Calu3 (cell line): Measurements from ENCODE around the gene MRGPRE. TPM values are rescaled to one million over a fixed set of nuclear protein-coding genes. Genes with fewer than 3 reads are reported as not detected.

ENCODE experiments used
- BruUV-seq: library from RNA; stranded (reverse); fragments of 400-500 nt; replicated peaks from 2 replicates; lab custom pipeline; 2021; lab: Mats Ljungman, UMichigan
- CTCF ChIA-PET: fragments of 300-600 bp; sonication (Branson Sonifier 250); formaldehyde crosslinking; loops from one replicate; lab custom pipeline; 2022; ENCODE audit warnings: antibody characterized with exemption; lab: Charles Lee
- DNase-seq: peaks from one replicate; pipeline ENCODE4 v3.0.0; 2022
- H3K27ac Mint-ChIP-seq: one replicate; pipeline ENCODE4 v1.8.0; 2022; ENCODE audit warnings: mixed read lengths; ENCODE audit not compliant: unreplicated experiment
- H3K27me3 Mint-ChIP-seq: one replicate; pipeline ENCODE4 v1.8.0; 2022; ENCODE audit warnings: mixed read lengths; ENCODE audit not compliant: unreplicated experiment
- H3K36me3 Mint-ChIP-seq: one replicate; pipeline ENCODE4 v1.8.0; 2022; ENCODE audit warnings: mild to moderate bottlenecking, moderate library complexity, mixed read lengths; ENCODE audit not compliant: insufficient read depth, unreplicated experiment
- H3K4me1 Mint-ChIP-seq: one replicate; pipeline ENCODE4 v1.8.0; 2022; ENCODE audit warnings: mild to moderate bottlenecking, low read depth, mixed read lengths; ENCODE audit not compliant: unreplicated experiment
- H3K4me3 Mint-ChIP-seq: one replicate; pipeline ENCODE4 v1.8.0; 2022; ENCODE audit warnings: mild to moderate bottlenecking, low read depth, moderate library complexity, mixed read lengths; ENCODE audit not compliant: unreplicated experiment
- H3K9me3 Mint-ChIP-seq: one replicate; pipeline ENCODE4 v1.8.0; 2022; ENCODE audit warnings: low read depth, mixed read lengths; ENCODE audit not compliant: unreplicated experiment
- intact Hi-C: fragments of 100-400 bp; cut with micrococcal nuclease; formaldehyde crosslinking; loops from one replicate; pipeline ENCODE4 v1.10.0; 2022; ENCODE audit not compliant: unreplicated experiment
- total RNA-seq: library from RNA; stranded (reverse); gene quantifications from 2 replicates; pipeline ENCODE4 v1.2.3, GENCODE V29; 2022
- TF ChIP-seq, protein P1 (sequence below): fragments of 200-600 bp; IDR thresholded peaks from one replicate; pipeline ENCODE4 v1.8.0; 2022; ENCODE audit warnings: antibody characterized with exemption; ENCODE audit not compliant: unreplicated experiment

MRGPRE gene
- total RNA-seq, 1 experiment from 2014 or later = not detected

DNA sequence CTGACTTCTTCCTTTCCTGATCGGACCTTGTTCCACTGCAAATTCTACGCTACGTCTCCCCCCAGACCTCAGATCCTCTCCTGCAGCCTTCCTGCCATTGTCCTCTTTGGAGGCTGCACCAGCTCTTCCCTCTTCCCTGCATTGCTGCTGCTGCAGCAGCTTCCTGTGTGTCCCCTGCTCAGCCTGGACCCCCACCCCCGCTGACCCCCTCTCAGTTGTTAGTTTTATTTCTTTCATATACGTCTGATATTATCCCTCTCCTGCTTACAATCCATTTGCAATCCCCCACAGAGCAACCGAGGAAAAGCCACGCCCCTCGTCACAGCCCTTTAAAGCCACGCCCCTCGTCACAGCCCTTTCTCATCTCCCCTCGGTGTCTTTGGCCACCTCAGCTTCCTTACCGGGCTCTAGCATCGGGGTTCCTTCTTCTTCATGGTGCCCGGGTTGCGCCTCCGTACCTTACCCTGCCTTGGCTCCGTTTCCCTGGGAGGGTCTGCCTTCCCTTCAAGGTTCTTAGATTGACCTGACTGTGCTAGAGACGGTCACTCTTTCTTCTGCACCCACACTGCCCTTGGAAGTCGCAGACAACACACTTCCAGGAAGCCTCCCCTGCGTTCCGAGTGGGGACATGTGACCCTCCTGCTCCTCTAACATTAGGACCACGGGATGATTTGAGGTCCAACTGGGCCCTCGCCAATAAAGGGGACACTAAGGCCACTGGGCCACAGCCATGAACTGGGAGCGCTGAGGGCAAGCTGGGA is 18.4 kb downstream of the MRGPRE start:
- intact Hi-C loops = no loop called here
- no peak overlapping the region for H3K27ac Mint-ChIP-seq
- no TSS peak for BruUV-seq
- H3K9me3 Mint-ChIP-seq = no peaks in the 10 kb centered on the region
- CTCF ChIA-PET = no interaction called here
- H3K36me3 Mint-ChIP-seq = peaks cover 7% of the 10 kb centered on the region
- no peak for DNase-seq
- TF ChIP-seq, protein P1, sequence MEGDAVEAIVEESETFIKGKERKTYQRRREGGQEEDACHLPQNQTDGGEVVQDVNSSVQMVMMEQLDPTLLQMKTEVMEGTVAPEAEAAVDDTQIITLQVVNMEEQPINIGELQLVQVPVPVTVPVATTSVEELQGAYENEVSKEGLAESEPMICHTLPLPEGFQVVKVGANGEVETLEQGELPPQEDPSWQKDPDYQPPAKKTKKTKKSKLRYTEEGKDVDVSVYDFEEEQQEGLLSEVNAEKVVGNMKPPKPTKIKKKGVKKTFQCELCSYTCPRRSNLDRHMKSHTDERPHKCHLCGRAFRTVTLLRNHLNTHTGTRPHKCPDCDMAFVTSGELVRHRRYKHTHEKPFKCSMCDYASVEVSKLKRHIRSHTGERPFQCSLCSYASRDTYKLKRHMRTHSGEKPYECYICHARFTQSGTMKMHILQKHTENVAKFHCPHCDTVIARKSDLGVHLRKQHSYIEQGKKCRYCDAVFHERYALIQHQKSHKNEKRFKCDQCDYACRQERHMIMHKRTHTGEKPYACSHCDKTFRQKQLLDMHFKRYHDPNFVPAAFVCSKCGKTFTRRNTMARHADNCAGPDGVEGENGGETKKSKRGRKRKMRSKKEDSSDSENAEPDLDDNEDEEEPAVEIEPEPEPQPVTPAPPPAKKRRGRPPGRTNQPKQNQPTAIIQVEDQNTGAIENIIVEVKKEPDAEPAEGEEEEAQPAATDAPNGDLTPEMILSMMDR = no peak
- H3K4me1 Mint-ChIP-seq = peaks cover 8% of the 10 kb centered on the region
- peaks cover 85% of the 10 kb centered on the region for H3K27me3 Mint-ChIP-seq
- H3K4me3 Mint-ChIP-seq = no peak overlapping the region

DNA sequence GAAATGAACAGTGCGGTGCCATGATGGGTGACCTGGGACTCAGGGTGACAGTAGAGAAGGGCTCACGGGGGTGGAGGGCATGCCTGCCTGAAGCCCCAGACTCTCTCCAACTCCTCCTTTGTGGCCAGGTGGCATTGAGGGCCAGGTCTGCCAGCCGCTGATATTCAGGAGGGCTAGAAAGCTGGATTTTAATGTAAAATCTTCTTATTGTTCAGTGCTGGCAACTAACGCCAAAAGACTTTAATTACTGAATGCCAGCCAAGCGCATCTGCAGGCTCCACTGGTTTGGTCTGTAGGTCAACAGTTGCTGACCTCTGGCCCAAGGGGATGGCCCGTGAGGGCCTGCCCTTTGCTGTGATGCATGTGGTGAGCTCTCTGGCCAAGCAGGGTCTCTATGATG is 23.9 kb downstream of the MRGPRE start:
- no peak overlapping the region for H3K4me3 Mint-ChIP-seq
- no peaks in the 10 kb centered on the region for H3K9me3 Mint-ChIP-seq
- CTCF ChIA-PET = no interaction called here
- H3K27me3 Mint-ChIP-seq = peaks cover 34% of the 10 kb centered on the region
- BruUV-seq = no TSS peak
- intact Hi-C loops = no loop called here
- TF ChIP-seq, protein P1 = no peak
- no peaks in the 10 kb centered on the region for H3K36me3 Mint-ChIP-seq
- H3K27ac Mint-ChIP-seq = no peak overlapping the region
- no peak for DNase-seq
- H3K4me1 Mint-ChIP-seq = no peaks in the 10 kb centered on the region

DNA sequence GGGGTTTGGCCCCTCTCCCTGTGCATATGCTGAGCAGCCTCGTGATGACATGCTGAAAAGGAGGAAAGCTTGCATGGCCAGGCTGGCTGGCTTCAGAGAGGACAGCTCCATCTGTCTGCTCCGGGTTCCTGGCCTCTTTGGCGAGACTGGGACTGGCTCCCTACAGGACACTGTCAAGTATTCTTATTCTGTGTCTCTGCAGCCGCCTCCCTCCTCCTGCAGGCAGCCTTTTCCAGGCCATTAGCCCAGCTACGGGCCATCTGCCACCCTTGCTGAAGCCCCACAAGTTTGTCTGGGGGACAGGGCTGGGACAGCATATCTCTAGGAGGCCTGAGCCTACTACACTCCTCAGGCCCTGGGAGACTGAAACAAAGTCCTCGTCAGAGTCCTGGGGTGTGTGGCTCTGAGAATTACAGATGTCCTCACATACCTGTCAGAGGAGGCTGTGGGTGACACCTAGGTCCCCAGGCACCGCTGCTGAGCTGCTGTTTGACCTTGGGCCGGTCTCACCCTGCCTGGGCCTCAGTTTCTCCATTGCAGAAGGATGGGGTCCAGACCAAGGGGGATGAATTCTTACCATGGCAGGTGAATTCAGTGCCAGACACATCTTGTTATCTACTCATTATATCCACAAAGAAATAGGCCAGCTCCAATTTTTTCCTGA is 24.6 kb downstream of the MRGPRE start:
- TF ChIP-seq, protein P1 = no peak

DNA sequence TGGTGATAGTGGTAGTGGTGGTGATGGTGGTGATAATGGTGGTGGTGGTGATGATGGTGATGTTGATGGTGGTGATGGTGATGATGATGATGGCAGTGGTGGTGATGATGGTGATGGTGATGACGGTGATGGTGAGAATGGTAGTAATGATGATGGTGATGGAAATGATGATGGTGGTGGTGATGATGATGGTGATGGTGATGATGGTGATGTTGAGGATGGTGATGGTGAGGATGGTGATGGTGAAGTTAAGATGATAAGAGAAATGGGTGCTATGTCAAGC is 25.4 kb downstream of the MRGPRE start:
- DNase-seq = no peak
- BruUV-seq = no TSS peak
- TF ChIP-seq, protein P1 = no peak
- peaks cover 35% of the 10 kb centered on the region for H3K27me3 Mint-ChIP-seq
- H3K9me3 Mint-ChIP-seq = no peaks in the 10 kb centered on the region
- no peaks in the 10 kb centered on the region for H3K4me1 Mint-ChIP-seq
- H3K36me3 Mint-ChIP-seq = no peaks in the 10 kb centered on the region
- intact Hi-C loops = no loop called here
- H3K4me3 Mint-ChIP-seq = no peak overlapping the region
- H3K27ac Mint-ChIP-seq = no peak overlapping the region
- CTCF ChIA-PET = no interaction called here

More for the DNA sequence above, 24.6 kb downstream of the MRGPRE start:
- Mint-ChIP-seq H3K4me3 (no peak overlapping the region), H3K9me3 (no peaks in the 10 kb centered on the region), H3K36me3 (no peaks in the 10 kb centered on the region), H3K4me1 (no peaks in the 10 kb centered on the region), H3K27ac (no peak overlapping the region), H3K27me3 (peaks cover 35% of the 10 kb centered on the region)
- intact Hi-C loops = no loop called here
- CTCF ChIA-PET = no interaction called here
- BruUV-seq = no TSS peak
- DNase-seq = no peak
